WTC11 (cell line): ENCODE data around the gene SLC44A5. TPM values are rescaled to one million over a fixed set of nuclear protein-coding genes. Genes with fewer than 3 reads are reported as not detected.

Source experiments
- ATAC-seq: fragments of 200-7000 bp; cut with Tn5 transposase; 2 replicates; pipeline ENCODE4 v1.10.0; 2021; ENCODE audit warnings: mild to moderate bottlenecking, moderate library complexity
- CTCF ChIA-PET: fragments of 300-600 bp; sonication (Branson Sonifier 250); formaldehyde crosslinking; loops from one replicate; lab custom pipeline; 2021; ENCODE audit warnings: antibody characterized with exemption; lab: Charles Lee
- POLR2A ChIA-PET: fragments of 350-600 bp; sonication (Branson Sonifier 250); formaldehyde crosslinking; loops from one replicate; lab custom pipeline; 2021; ENCODE audit warnings: antibody characterized with exemption; lab: Charles Lee
- DNase-seq: peaks from one replicate; pipeline ENCODE4 v3.0.0; 2021; ENCODE audit warnings: low spot score
- H3K27ac Mint-ChIP-seq: 2 replicates; pipeline ENCODE4 v1.8.0; 2021; ENCODE audit warnings: mixed read lengths
- H3K27me3 Mint-ChIP-seq: 2 replicates; pipeline ENCODE4 v1.8.0; 2021; ENCODE audit warnings: low read depth, mild to moderate bottlenecking, moderate library complexity, mixed read lengths
- H3K36me3 Mint-ChIP-seq: 2 replicates; pipeline ENCODE4 v1.8.0; 2021; ENCODE audit warnings: mixed read lengths
- H3K4me1 Mint-ChIP-seq: 2 replicates; pipeline ENCODE4 v1.8.0; 2022; ENCODE audit warnings: mixed read lengths
- H3K4me3 Mint-ChIP-seq: 2 replicates; pipeline ENCODE4 v1.8.0; 2021; ENCODE audit warnings: mild to moderate bottlenecking, moderate library complexity, mixed read lengths
- H3K9me3 Mint-ChIP-seq: 2 replicates; pipeline ENCODE4 v1.8.0; 2021; ENCODE audit warnings: mixed read lengths
- ATF1 ChIP-seq: sonication (generic); formaldehyde crosslinking; IDR thresholded peaks from 2 replicates; pipeline ENCODE4 v1.8.1; 2023; ENCODE audit warnings: mild to moderate bottlenecking, moderate library complexity, missing genetic modification reagents
- ATF2 ChIP-seq: sonication (generic); formaldehyde crosslinking; IDR thresholded peaks from 2 replicates; pipeline ENCODE4 v1.8.1; 2022; ENCODE audit warnings: low read depth, missing genetic modification reagents, borderline replicate concordance
- CREM ChIP-seq: sonication (generic); formaldehyde crosslinking; IDR thresholded peaks from 2 replicates; pipeline ENCODE4 v1.8.1; 2022; ENCODE audit warnings: mild to moderate bottlenecking, missing genetic modification reagents, moderate library complexity
- CTCF ChIP-seq: fragments of 200-600 bp; IDR thresholded peaks from 2 replicates; pipeline ENCODE4 v1.8.0; 2022; ENCODE audit warnings: antibody characterized with exemption
- ERG ChIP-seq: fragments of 250-450 bp; sonication (Bioruptor Pico); IDR thresholded peaks from 2 replicates; pipeline ENCODE4 v1.8.0; 2021; ENCODE audit warnings: mild to moderate bottlenecking
- JAZF1 ChIP-seq: fragments of 250-450 bp; sonication (Bioruptor Pico); IDR thresholded peaks from 2 replicates; pipeline ENCODE4 v1.9.0; 2021; ENCODE audit warnings: moderate library complexity, mild to moderate bottlenecking, inconsistent platforms
- MXD4 ChIP-seq: fragments of 250-450 bp; sonication (Bioruptor Pico); IDR thresholded peaks from 2 replicates; pipeline ENCODE4 v1.8.0; 2021; ENCODE audit warnings: mild to moderate bottlenecking, moderate library complexity, borderline replicate concordance
- NR2C2 ChIP-seq: sonication (generic); formaldehyde crosslinking; IDR thresholded peaks from 2 replicates; pipeline ENCODE4 v1.8.0; 2022; ENCODE audit warnings: mild to moderate bottlenecking, missing genetic modification reagents
- PRRX2 ChIP-seq: fragments of 250-450 bp; sonication (Bioruptor Pico); IDR thresholded peaks from 2 replicates; pipeline ENCODE4 v1.8.0; 2021; ENCODE audit warnings: mild to moderate bottlenecking
- RELA ChIP-seq: sonication (generic); formaldehyde crosslinking; IDR thresholded peaks from 2 replicates; pipeline ENCODE4 v1.8.1; 2022; ENCODE audit warnings: missing genetic modification reagents, mild to moderate bottlenecking, borderline replicate concordance
- SP1 ChIP-seq: sonication (generic); formaldehyde crosslinking; conservative IDR thresholded peaks from 2 replicates; pipeline ENCODE4 v1.8.1; 2022; ENCODE audit warnings: missing genetic modification reagents
- ZBTB21 ChIP-seq: sonication (generic); formaldehyde crosslinking; IDR thresholded peaks from 2 replicates; pipeline ENCODE4 v1.8.1; 2023; ENCODE audit warnings: mild to moderate bottlenecking, missing genetic modification reagents, borderline replicate concordance
- total RNA-seq: library from RNA; stranded (reverse); gene quantifications from 3 replicates; pipeline ENCODE4 v1.2.3, GENCODE V29; 2021
- TF ChIP-seq, protein P1 (sequence below): sonication (generic); formaldehyde crosslinking; IDR thresholded peaks from 2 replicates; pipeline ENCODE4 v1.8.1; 2023; ENCODE audit warnings: mild to moderate bottlenecking, moderate library complexity, missing genetic modification reagents
- TF ChIP-seq, protein P2 (sequence below): fragments of 250-450 bp; sonication (Bioruptor Pico); IDR thresholded peaks from 2 replicates; pipeline ENCODE4 v1.9.0; 2021; ENCODE audit warnings: mild to moderate bottlenecking

The SLC44A5 gene
- total RNA-seq, 1 experiment from 2014 or later: 1.8 TPM

DNA sequence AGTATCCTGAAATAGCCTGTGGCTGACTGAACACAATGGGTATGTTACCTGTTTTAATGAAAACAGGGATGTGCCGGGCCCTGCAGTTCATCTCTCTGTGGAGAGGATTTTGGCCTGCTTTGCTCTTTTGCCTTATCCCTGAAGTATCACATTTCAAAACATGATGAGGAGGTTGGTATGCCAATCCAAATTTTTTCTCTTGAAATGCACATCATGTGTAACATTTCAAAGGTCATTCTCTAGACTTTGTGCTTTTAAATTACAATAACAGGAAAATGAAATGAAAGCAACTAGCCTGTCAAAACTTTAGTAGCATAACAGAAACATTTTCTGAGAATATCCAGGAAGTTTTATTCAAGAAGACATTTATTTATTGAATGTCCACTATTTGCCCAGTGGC is 118.9 kb downstream of the SLC44A5 start:
- Mint-ChIP-seq H3K36me3 (no peaks in the 10 kb centered on the region), H3K27me3 (no peaks in the 10 kb centered on the region), H3K4me3 (no peak overlapping the region), H3K27ac (no peak overlapping the region), H3K9me3 (peaks cover 13% of the 10 kb centered on the region), H3K4me1 (0 out of 2 replicates have a peak, but pooled peaks cover 3% of the 10 kb centered on the region)
- no peak for TF ChIP-seq RELA
- TF ChIP-seq NR2C2 (CRISPR knock-in tag): no peak
- no peak for TF ChIP-seq PRRX2
- no peak for TF ChIP-seq ATF2
- no peak for TF ChIP-seq MXD4 (CRISPR knock-in tag)
- TF ChIP-seq JAZF1 (CRISPR knock-in tag): no peak
- TF ChIP-seq ERG (CRISPR knock-in tag): no peak
- TF ChIP-seq, protein P1, sequence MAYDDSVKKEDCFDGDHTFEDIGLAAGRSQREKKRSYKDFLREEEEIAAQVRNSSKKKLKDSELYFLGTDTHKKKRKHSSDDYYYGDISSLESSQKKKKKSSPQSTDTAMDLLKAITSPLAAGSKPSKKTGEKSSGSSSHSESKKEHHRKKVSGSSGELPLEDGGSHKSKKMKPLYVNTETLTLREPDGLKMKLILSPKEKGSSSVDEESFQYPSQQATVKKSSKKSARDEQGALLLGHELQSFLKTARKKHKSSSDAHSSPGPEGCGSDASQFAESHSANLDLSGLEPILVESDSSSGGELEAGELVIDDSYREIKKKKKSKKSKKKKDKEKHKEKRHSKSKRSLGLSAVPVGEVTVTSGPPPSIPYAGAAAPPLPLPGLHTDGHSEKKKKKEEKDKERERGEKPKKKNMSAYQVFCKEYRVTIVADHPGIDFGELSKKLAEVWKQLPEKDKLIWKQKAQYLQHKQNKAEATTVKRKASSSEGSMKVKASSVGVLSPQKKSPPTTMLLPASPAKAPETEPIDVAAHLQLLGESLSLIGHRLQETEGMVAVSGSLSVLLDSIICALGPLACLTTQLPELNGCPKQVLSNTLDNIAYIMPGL (CRISPR knock-in tag): no peak
- TF ChIP-seq SP1 (CRISPR knock-in tag): no peak
- no peak for TF ChIP-seq CREM (CRISPR knock-in tag)
- TF ChIP-seq ZBTB21: no peak
- ChIA-PET CTCF (no interaction called here), POLR2A (no interaction called here)
- ATAC-seq (no peak), DNase-seq (no peak)

DNA sequence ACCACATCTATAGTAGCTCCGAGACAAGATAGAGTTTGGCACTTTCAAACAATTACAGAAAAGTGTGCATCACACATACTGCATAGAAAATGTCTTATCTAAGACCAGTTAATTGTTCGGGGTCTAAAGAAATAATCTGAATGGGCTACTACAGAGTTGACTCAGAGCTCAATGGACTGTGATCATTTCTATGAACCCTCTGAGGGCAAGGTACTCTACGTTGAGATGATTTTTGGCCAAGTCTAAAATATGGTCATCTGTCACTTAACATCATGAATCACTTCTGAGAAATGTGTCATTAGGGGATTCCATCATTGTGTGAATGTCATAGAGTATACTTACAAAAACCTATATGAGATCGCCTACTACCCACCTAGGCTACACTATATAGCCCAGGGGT is 123.5 kb downstream of the SLC44A5 start:
- H3K4me1 Mint-ChIP-seq: 0 out of 2 replicates have a peak, but pooled peaks cover 3% of the 10 kb centered on the region
- no peak for DNase-seq
- no peak overlapping the region for H3K4me3 Mint-ChIP-seq

More for the DNA sequence above, 123.5 kb downstream of the SLC44A5 start:
- Mint-ChIP-seq H3K36me3 (peaks cover 21% of the 10 kb centered on the region), H3K9me3 (peaks cover 44% of the 10 kb centered on the region), H3K27ac (no peak overlapping the region), H3K27me3 (no peaks in the 10 kb centered on the region)
- CTCF ChIA-PET: no interaction called here
- POLR2A ChIA-PET: no interaction called here
- ATAC-seq: no peak
- TF ChIP-seq CTCF (no peak), ATF1 (CRISPR knock-in tag) (no peak)
- TF ChIP-seq, protein P2, sequence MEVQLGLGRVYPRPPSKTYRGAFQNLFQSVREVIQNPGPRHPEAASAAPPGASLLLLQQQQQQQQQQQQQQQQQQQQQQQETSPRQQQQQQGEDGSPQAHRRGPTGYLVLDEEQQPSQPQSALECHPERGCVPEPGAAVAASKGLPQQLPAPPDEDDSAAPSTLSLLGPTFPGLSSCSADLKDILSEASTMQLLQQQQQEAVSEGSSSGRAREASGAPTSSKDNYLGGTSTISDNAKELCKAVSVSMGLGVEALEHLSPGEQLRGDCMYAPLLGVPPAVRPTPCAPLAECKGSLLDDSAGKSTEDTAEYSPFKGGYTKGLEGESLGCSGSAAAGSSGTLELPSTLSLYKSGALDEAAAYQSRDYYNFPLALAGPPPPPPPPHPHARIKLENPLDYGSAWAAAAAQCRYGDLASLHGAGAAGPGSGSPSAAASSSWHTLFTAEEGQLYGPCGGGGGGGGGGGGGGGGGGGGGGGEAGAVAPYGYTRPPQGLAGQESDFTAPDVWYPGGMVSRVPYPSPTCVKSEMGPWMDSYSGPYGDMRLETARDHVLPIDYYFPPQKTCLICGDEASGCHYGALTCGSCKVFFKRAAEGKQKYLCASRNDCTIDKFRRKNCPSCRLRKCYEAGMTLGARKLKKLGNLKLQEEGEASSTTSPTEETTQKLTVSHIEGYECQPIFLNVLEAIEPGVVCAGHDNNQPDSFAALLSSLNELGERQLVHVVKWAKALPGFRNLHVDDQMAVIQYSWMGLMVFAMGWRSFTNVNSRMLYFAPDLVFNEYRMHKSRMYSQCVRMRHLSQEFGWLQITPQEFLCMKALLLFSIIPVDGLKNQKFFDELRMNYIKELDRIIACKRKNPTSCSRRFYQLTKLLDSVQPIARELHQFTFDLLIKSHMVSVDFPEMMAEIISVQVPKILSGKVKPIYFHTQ (CRISPR knock-in tag): no peak
